ENCODE measurements around the gene PPP6R2.

Gene PPP6R2

DNA sequence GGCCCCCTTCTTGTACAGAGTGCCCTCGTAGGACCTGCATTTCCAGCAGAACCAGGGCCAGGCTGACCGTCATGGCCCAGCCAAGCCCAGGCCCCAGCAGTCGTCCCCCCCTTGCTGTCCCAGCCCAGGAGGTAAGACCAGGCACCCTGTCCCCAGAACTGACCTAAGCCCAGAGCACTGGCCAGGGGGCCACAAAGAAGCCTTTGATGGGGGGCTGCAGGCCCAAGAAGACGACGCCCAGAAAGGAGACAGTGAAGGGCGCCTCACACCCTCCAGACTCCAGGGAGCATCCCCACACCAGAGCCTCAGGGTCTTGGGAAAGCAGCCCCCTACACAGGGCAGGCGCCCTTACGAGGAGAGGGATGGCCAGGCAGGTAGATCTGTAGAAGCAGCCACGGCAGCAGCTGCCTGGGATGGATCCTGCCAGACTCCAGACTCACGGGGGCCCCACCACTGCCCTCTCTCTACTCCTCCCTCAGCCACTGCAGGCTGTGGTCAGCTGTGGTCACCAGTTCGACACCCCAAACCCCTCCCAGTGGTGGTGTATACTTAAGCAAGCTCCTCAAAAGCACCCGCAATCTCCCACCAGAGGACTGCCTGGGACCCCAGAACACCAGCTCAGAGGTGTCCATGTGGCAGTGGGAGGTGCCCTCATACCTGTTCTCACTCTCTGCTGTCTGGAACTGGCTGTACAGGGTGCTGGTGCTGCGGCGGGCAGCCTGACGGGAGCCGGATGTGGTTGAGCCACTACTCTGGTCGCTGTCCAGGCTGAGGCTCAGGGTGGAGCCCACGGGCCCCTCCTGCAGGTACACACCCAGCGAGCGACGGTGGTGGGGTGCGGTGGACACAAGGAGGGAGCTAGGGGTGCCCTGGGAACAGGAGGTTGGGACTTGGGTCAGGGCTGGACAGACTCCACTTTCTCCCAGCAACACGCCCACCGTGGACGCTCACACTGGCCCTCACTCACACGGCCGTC is 104.7 kb downstream of the PPP6R2 start:
- no peak for DNase-seq (ENCODE audit: low spot score)
- TF ChIP-seq, protein P1, sequence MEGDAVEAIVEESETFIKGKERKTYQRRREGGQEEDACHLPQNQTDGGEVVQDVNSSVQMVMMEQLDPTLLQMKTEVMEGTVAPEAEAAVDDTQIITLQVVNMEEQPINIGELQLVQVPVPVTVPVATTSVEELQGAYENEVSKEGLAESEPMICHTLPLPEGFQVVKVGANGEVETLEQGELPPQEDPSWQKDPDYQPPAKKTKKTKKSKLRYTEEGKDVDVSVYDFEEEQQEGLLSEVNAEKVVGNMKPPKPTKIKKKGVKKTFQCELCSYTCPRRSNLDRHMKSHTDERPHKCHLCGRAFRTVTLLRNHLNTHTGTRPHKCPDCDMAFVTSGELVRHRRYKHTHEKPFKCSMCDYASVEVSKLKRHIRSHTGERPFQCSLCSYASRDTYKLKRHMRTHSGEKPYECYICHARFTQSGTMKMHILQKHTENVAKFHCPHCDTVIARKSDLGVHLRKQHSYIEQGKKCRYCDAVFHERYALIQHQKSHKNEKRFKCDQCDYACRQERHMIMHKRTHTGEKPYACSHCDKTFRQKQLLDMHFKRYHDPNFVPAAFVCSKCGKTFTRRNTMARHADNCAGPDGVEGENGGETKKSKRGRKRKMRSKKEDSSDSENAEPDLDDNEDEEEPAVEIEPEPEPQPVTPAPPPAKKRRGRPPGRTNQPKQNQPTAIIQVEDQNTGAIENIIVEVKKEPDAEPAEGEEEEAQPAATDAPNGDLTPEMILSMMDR (IDR thresholded peaks at IDR 0.05; ENCODE audit: borderline replicate concordance, control extremely low read depth, extremely low read depth, insufficient read depth, missing control alignments), result no peak
- in situ Hi-C loops (cut with MboI; ENCODE audit: low sequenced_read_pairs, unreplicated experiment), result no loop called here

DNA sequence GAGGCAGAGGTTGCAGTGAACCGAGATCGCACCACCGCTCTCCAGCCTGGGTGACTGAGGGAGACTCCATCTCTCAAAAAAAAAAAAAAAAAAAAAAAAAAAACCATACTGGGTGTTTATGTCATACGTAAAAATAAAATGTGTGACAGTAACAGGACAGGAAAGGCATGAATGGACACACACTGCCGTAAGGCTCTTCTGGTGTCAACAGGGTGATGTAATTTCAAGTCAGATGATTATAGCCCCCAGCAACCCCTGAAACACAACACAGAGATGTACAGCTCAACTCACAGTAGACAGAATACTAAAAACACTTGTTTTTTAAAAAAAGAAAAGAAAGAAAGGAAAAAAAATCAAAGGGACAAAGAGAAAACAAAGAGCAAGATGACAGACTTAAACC is 109.5 kb downstream of the PPP6R2 start:
- no peak for DNase-seq (ENCODE audit: low spot score)
- TF ChIP-seq, protein P1 (IDR thresholded peaks at IDR 0.05; ENCODE audit: borderline replicate concordance, control extremely low read depth, extremely low read depth, insufficient read depth, missing control alignments), result no peak

DNA sequence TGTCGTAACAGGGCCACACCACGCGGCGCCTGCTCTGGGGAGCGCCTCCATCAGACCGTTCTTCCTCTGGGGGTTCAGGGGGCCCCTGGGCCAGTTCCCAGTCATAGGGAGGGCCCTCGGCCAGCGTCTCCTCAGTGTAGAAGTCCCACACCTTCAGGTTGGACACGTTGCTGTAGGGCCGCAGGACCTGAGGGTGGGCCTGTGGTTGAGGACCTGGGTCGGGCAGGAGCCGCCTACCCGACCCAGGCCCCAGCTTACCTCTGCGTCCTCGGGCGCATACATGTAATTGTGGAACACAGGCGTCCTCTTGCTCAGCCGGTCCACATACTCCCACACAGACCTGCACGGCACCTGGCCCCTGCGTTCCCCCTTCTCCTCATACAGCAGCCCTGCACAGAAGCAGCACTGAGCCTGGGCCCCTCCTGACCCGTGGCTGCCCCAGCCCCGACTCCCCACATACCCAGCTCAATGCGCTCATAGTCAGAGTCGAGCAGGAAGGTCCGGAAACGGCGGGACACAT is 111.5 kb downstream of the PPP6R2 start:
- no peak for DNase-seq (ENCODE audit: low spot score)
- in situ Hi-C loops (cut with MboI; ENCODE audit: low sequenced_read_pairs, unreplicated experiment), result no loop called here
- TF ChIP-seq, protein P1 (IDR thresholded peaks at IDR 0.05; ENCODE audit: borderline replicate concordance, control extremely low read depth, extremely low read depth, insufficient read depth, missing control alignments), result no peak

More for the DNA sequence above, 109.5 kb downstream of the PPP6R2 start:
- in situ Hi-C loops (cut with MboI; ENCODE audit: low sequenced_read_pairs, unreplicated experiment), result no loop called here

DNA sequence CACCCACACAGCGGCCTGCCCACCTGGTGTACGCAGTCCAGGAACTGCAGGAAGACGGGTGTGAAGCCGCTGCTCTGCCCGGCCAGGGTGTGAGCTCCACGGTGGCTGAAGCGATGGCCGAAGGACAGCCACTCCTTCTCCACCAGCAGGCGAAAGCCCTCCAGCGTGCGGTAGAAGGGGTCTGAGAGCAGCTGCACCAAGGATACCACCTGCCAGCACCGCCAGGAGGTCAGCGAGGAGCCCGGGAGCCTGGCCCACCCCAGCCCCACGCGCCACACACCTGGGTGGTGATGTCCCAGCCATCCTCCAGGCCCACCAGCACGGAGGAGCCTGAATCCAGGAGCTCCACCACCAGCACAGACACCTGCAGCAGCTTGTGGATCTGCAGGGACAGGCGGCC is 112.1 kb downstream of the PPP6R2 start:
- in situ Hi-C loops (cut with MboI; ENCODE audit: low sequenced_read_pairs, unreplicated experiment), result no loop called here
- no peak for DNase-seq (ENCODE audit: low spot score)
- TF ChIP-seq, protein P1 (IDR thresholded peaks at IDR 0.05; ENCODE audit: borderline replicate concordance, control extremely low read depth, extremely low read depth, insufficient read depth, missing control alignments), result no peak

DNA sequence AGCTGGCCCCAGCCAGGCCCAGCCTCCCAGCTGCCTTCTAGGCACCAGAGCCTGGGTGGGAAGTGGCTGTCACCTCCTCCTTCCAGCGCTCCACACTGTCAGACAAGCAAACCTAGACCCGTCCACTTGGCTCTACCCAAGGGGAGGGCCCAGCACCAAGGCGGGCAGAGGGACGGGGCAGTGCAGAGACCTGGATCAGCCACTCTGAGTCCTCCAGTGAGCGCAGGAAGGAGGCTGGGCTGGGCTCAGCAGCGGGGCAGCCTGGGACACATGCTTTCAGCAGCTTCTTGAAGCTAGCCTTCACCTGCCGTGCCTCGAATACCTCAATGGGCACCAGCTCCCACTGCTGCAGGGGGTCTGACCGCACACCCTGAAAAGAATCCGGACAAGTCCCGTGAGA is 112.9 kb downstream of the PPP6R2 start:
- in situ Hi-C loops (cut with MboI; ENCODE audit: low sequenced_read_pairs, unreplicated experiment), result no loop called here
- TF ChIP-seq, protein P1 (IDR thresholded peaks at IDR 0.05; ENCODE audit: borderline replicate concordance, control extremely low read depth, extremely low read depth, insufficient read depth, missing control alignments), result no peak
- DNase-seq (ENCODE audit: low spot score), result no peak

DNA sequence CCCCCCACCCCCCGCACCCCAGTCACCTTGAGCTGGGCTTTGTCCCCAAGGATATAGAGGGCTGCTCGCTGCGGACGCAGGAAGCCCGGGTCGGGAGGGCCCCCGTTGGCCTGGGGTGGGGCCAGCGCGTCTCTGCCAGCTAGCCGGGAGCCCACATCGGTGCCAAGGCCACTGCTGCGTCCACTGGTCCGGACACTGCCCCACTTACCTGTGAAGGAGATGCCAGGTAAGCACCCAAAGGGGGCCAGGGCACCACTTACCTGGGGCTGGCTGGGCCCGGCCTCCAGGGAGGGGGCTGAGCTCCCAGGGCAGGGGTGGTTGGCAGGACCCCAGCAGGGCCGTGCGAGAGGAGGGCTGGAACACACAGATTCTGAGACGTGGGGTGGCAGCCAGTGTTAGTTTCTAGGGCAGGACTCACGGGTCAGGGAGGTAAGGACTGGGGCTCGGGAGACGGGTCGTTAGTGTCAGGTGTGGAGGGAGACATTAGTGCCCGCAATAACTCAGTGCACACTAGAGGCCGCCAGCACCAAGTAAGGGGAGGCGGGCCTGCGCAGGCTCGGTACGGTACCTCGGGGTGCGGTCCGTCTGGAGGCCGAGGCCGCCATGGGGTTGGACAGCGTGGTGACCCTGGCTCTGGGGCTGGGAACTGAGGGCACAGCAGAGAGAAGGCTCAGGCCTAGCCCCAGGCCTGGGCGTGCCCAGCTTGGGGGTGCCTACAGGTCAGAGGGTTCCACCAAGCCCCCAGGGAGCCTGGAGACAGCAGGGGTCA is 113.5 kb downstream of the PPP6R2 start:
- in situ Hi-C loops (cut with MboI; ENCODE audit: low sequenced_read_pairs, unreplicated experiment), result no loop called here
- no peak for DNase-seq (ENCODE audit: low spot score)
- TF ChIP-seq, protein P1 (IDR thresholded peaks at IDR 0.05; ENCODE audit: borderline replicate concordance, control extremely low read depth, extremely low read depth, insufficient read depth, missing control alignments), result no peak
